HuH-7.5 (cell line): ENCODE results near the gene TCTN2.

Experiments used
- DNase-seq: peaks from one replicate; pipeline ENCODE4 v3.0.0; 2011; ENCODE audit warnings: low spot score

TCTN2 gene

GRCh38 chr12:123686636-123687190 lies 15.8 kb downstream of the TCTN2 start:
- no peak for DNase-seq

GRCh38 chr12:123690191-123690840 lies 19.4 kb downstream of the TCTN2 start:
- DNase-seq = no peak

GRCh38 chr12:123696207-123696606 lies 25.3 kb downstream of the TCTN2 start:
- no peak for DNase-seq

- DNase-seq = no peak
Observed at GRCh38 chr12:123696646-123697045, 25.7 kb downstream of the TCTN2 start.

- DNase-seq = no peak
Observed at GRCh38 chr12:123705935-123706334, 35.0 kb downstream of the TCTN2 start.

GRCh38 chr12:123707466-123707865 lies 36.6 kb downstream of the TCTN2 start:
- DNase-seq = no peak

- DNase-seq = no peak
Observed at GRCh38 chr12:123712780-123713319, 41.9 kb downstream of the TCTN2 start.

- no peak for DNase-seq
Observed at GRCh38 chr12:123713398-123713797, 42.5 kb downstream of the TCTN2 start.

- no peak for DNase-seq
Observed at GRCh38 chr12:123713823-123714585, 43.1 kb downstream of the TCTN2 start.

- DNase-seq = no peak
Observed at GRCh38 chr12:123715195-123715594, 44.3 kb downstream of the TCTN2 start.

GRCh38 chr12:123717350-123717749 lies 46.4 kb downstream of the TCTN2 start:
- DNase-seq = no peak

GRCh38 chr12:123720141-123720814 lies 49.4 kb downstream of the TCTN2 start:
- no peak for DNase-seq

- no peak for DNase-seq
Observed at GRCh38 chr12:123721245-123721644, 50.3 kb downstream of the TCTN2 start.

GRCh38 chr12:123723011-123723410 lies 52.1 kb downstream of the TCTN2 start:
- DNase-seq = no peak

GRCh38 chr12:123723765-123724164 lies 52.9 kb downstream of the TCTN2 start:
- DNase-seq = no peak

GRCh38 chr12:123726244-123726643 lies 55.3 kb downstream of the TCTN2 start:
- DNase-seq = no peak

- no peak for DNase-seq
Observed at GRCh38 chr12:123726962-123727361, 56.0 kb downstream of the TCTN2 start.

GRCh38 chr12:123727878-123728277 lies 57.0 kb downstream of the TCTN2 start:
- no peak for DNase-seq

GRCh38 chr12:123731596-123731995 lies 60.7 kb downstream of the TCTN2 start:
- DNase-seq = no peak

GRCh38 chr12:123732251-123732650 lies 61.3 kb downstream of the TCTN2 start:
- DNase-seq = no peak

GRCh38 chr12:123733229-123733628 lies 62.3 kb downstream of the TCTN2 start:
- DNase-seq = no peak

- DNase-seq = no peak
Observed at GRCh38 chr12:123734268-123734667, 63.4 kb downstream of the TCTN2 start.
